HCT116 (cell line): Measurements from ENCODE around the gene DHCR7. TPM values are rescaled to one million over a fixed set of nuclear protein-coding genes. Genes with fewer than 3 reads are reported as not detected.

Experiments used
- ATAC-seq: fragments of 200-7000 bp; cut with Tn5 transposase; 2 replicates; pipeline ENCODE4 v1.9.1; 2020; ENCODE audit warnings: mild to moderate bottlenecking, moderate library complexity
- BruUV-seq: library from RNA; stranded (reverse); fragments of 400-500 nt; replicated peaks from 2 replicates; lab custom pipeline; 2021; lab: Mats Ljungman, UMichigan
- CTCF ChIA-PET: fragments of 300-600 bp; sonication (Branson Sonifier 250); formaldehyde crosslinking; loops from one replicate; lab custom pipeline; 2021; ENCODE audit warnings: antibody characterized with exemption; lab: Charles Lee
- POLR2A ChIA-PET: fragments of 300-600, 350-600 bp; sonication (Branson Sonifier 250); formaldehyde crosslinking; loops from one replicate; lab custom pipeline; 2021; ENCODE audit warnings: antibody characterized with exemption; lab: Charles Lee
- RAD21 ChIA-PET, 2 experiments: fragments of 300-600 bp; sonication (Branson Sonifier 250); formaldehyde crosslinking; loops; one replicate each; lab custom pipeline; 2023; ENCODE audit warnings: low total read pairs in 2 of 2; ENCODE audit not compliant: uncharacterized antibody in 2 of 2, unreplicated experiment in 2 of 2, low non-redundant PET in 1 of 2; lab: Charles Lee
- DNase-seq: peaks from one replicate; pipeline ENCODE4 v3.0.0-alpha.2; 2010; ENCODE audit warnings: low read depth, low spot score
- H2AFZ ChIP-seq: fragments of 200-600 bp; shearing (Covaris generic), sonication (generic); 2 replicates; pipeline ENCODE4 v1.6.1; 2017; ENCODE audit warnings: low read depth, mixed run types, mixed read lengths, antibody characterized with exemption, low read length; ENCODE audit not compliant: poor library complexity, severe bottlenecking
- H3K27ac ChIP-seq: 2 replicates; pipeline ENCODE4 v1.5.1; 2012; ENCODE audit warnings: low read depth, low read length
- H3K27me3 ChIP-seq: fragments of 200-600 bp; sonication (generic); 2 replicates; pipeline ENCODE4 v1.6.1; 2016; ENCODE audit warnings: mixed run types, low read length, mixed read lengths; ENCODE audit not compliant: insufficient read depth
- H3K36me3 ChIP-seq, 2 experiments: fragments of 200-500 bp in 1 of 2; fragments of 200-600 bp in 1 of 2; sonication (Bioruptor generic) in 1 of 2; sonication (generic) in 1 of 2; 2 replicates each; pipeline versions ENCODE4 v1.5.1 to v1.6.1; 2014 to 2016; ENCODE audit warnings: low read length in 2 of 2, inconsistent platforms in 1 of 2, mixed read lengths in 1 of 2, mixed run types in 1 of 2; ENCODE audit not compliant: insufficient read depth in 2 of 2, control insufficient read depth in 1 of 2
- H3K4me1 ChIP-seq, 2 experiments: fragments of 200-600 bp in 1 of 2; sonication (generic) in 1 of 2; 2 replicates each; pipeline versions ENCODE4 v1.5.1 to v1.6.1; 2012 to 2017; ENCODE audit warnings: low read length in 2 of 2, inconsistent platforms in 1 of 2, mild to moderate bottlenecking in 1 of 2, mixed read lengths in 1 of 2, mixed run types in 1 of 2, moderate library complexity in 1 of 2; ENCODE audit not compliant: insufficient read depth in 2 of 2, control insufficient read depth in 1 of 2
- H3K4me2 ChIP-seq: fragments of 200-600 bp; sonication (generic); 2 replicates; pipeline ENCODE4 v1.6.1; 2017; ENCODE audit warnings: mixed run types, low read length, mixed read lengths
- H3K4me3 ChIP-seq, 2 experiments: fragments of 200-600 bp in 1 of 2; sonication (generic) in 1 of 2; replicated peaks in 1 of 2; 2 replicates each; pipeline ENCODE4 v1.5.1; 2011 to 2016; ENCODE audit warnings: low read length in 2 of 2, control low read depth in 1 of 2, low read depth in 1 of 2, mild to moderate bottlenecking in 1 of 2, mixed read lengths in 1 of 2, mixed run types in 1 of 2
- H3K79me2 ChIP-seq: fragments of 200-600 bp; sonication (generic); 2 replicates; pipeline ENCODE4 v1.6.1; 2017; ENCODE audit warnings: mild to moderate bottlenecking, mixed run types, low read length, moderate library complexity, mixed read lengths; ENCODE audit not compliant: insufficient read depth
- H3K9ac ChIP-seq: fragments of 200-600 bp; sonication (generic); 2 replicates; pipeline ENCODE4 v1.6.1; 2016; ENCODE audit warnings: low read length, mixed read lengths
- H3K9me2 ChIP-seq: fragments of 200-600 bp; sonication (generic), shearing (Covaris generic); 2 replicates; pipeline ENCODE4 v1.6.1; 2017; ENCODE audit warnings: mixed run types, mild to moderate bottlenecking, moderate library complexity; ENCODE audit not compliant: insufficient read depth
- H3K9me3 ChIP-seq, 2 experiments: fragments of 200-500 bp in 1 of 2; fragments of 200-600 bp in 1 of 2; sonication (Bioruptor generic) in 1 of 2; sonication (generic) in 1 of 2; 2 replicates each; pipeline ENCODE4 v1.6.1; 2014 to 2017; ENCODE audit warnings: low read length in 2 of 2, mixed read lengths in 2 of 2, inconsistent platforms in 1 of 2, low read depth in 1 of 2, mild to moderate bottlenecking in 1 of 2, mixed run types in 1 of 2, moderate library complexity in 1 of 2; ENCODE audit not compliant: control insufficient read depth in 1 of 2, insufficient read depth in 1 of 2
- H4K20me1 ChIP-seq: fragments of 200-600 bp; sonication (generic), shearing (Covaris generic); 2 replicates; pipeline ENCODE4 v1.6.1; 2017; ENCODE audit warnings: mixed run types, mild to moderate bottlenecking, moderate library complexity; ENCODE audit not compliant: insufficient read depth
- ATF3 ChIP-seq: IDR thresholded peaks from 2 replicates; pipeline ENCODE4 v1.6.1; 2012
- CBX3 ChIP-seq: IDR thresholded peaks from 2 replicates; pipeline ENCODE4 v1.6.1; 2012; ENCODE audit warnings: low read depth
- FOSL1 ChIP-seq: IDR thresholded peaks from 2 replicates; pipeline ENCODE4 v1.6.1; 2012; ENCODE audit warnings: low read depth
- JUND ChIP-seq: IDR thresholded peaks from 2 replicates; pipeline ENCODE4 v1.6.1; 2012
- SIN3A ChIP-seq: IDR thresholded peaks from 2 replicates; pipeline ENCODE4 v1.6.1; 2012; ENCODE audit warnings: low read depth
- SP1 ChIP-seq: IDR thresholded peaks from 2 replicates; pipeline ENCODE4 v1.6.1; 2012; ENCODE audit warnings: low read depth
- TCF7L2 ChIP-seq: IDR thresholded peaks from 2 replicates; pipeline ENCODE4 v1.7.0; 2011; ENCODE audit warnings: borderline replicate concordance, inconsistent platforms; ENCODE audit not compliant: insufficient read depth, insufficient read length; ENCODE audit errors: extremely low read depth
- YY1 ChIP-seq: IDR thresholded peaks from 2 replicates; pipeline ENCODE4 v1.6.1; 2011; ENCODE audit warnings: low read length, low read depth, moderate library complexity, mild to moderate bottlenecking; ENCODE audit not compliant: insufficient replicate concordance; ENCODE audit errors: extremely low read depth
- ZFX ChIP-seq: fragments of 450-650 bp; IDR thresholded peaks from 2 replicates; pipeline ENCODE4 v1.6.1; 2017
- ZNF274 ChIP-seq: fragments of 200-500 bp; sonication (Bioruptor generic); IDR thresholded peaks from 2 replicates; pipeline ENCODE4 v1.6.1; 2014; ENCODE audit warnings: mild to moderate bottlenecking, low read depth, low read length, inconsistent platforms
- intact Hi-C: fragments of 100-400 bp; cut with micrococcal nuclease; formaldehyde crosslinking; loops from 2 replicates; pipeline ENCODE4 v1.10.0; 2022
- total RNA-seq: library from RNA; stranded (reverse); gene quantifications from one replicate; pipeline ENCODE4 v1.2.1, GENCODE V29; 2021; ENCODE audit not compliant: unreplicated experiment
- TF ChIP-seq, protein P1 (sequence below): IDR thresholded peaks from 2 replicates; pipeline ENCODE4 v1.6.1; 2012

DHCR7 gene
- total RNA-seq, 1 experiment from 2014 or later, result 115 TPM

- ChIA-PET RAD21 (no interaction called here), CTCF (no interaction called here), POLR2A (no interaction called here)
- peaks cover 5 to 6% of the 10 kb centered on the region in 2 experiments; a peak in 3 of 4 replicates for H3K4me1 ChIP-seq
- H3K9ac ChIP-seq, result no peak overlapping the region
- H3K27ac ChIP-seq, result no peak overlapping the region
- no peaks in the 10 kb centered on the region for H3K79me2 ChIP-seq
- H3K9me2 ChIP-seq, result no peaks in the 10 kb centered on the region
- intact Hi-C loops, result no loop called here
- TF ChIP-seq FOSL1 (no peak), ATF3 (no peak), JUND (no peak), ZFX (no peak), ZNF274 (no peak), TCF7L2 (no peak), CBX3 (no peak), SIN3A (no peak), YY1 (no peak), SP1 (no peak)
- TF ChIP-seq, protein P1, sequence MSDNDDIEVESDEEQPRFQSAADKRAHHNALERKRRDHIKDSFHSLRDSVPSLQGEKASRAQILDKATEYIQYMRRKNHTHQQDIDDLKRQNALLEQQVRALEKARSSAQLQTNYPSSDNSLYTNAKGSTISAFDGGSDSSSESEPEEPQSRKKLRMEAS, result no peak
- ATAC-seq (no peak), DNase-seq (no peak)
- H3K4me3 ChIP-seq, result no peak overlapping the region
- no peaks in the 10 kb centered on the region for H4K20me1 ChIP-seq
- no peaks in the 10 kb centered on the region for H3K27me3 ChIP-seq
- H3K36me3 ChIP-seq, result peaks cover 12% of the 10 kb centered on the region in 2 experiments; a peak in 2 of 4 replicates
- BruUV-seq, result no TSS peak
- no peak overlapping the region for H2AFZ ChIP-seq
- H3K9me3 ChIP-seq, result no peaks in the 10 kb centered on the region
- no peak overlapping the region for H3K4me2 ChIP-seq
Measured at GRCh38 chr11:71495286-71496230, 47.4 kb upstream of the DHCR7 start.
